Measurements from ENCODE around the gene DLGAP3.

GRCh38 chr1:34889705-34890104 lies 39.7 kb downstream of the DLGAP3 start:
- TF ChIP-seq CTCF (IDR thresholded peaks at IDR 0.05): no peak
- TF ChIP-seq POLR2AphosphoS5 (IDR thresholded peaks at IDR 0.05): no peak

Measured in upper lobe of left lung (tissue), 4 donors.